Stimulated activated CD8-positive, alpha-beta memory T cell treated with anti-CD3 and anti-CD28 coated beads, Interleukin-15, amount 100 ng/mL, for 48 hours (primary cell): ENCODE data around the gene CPLANE2.
"Not testable (repeated sequence)": the region's sequence is repeated elsewhere in the genome, so short reads cannot be mapped to it uniquely, and the experiment has no call there.

Experiments
- DNase-seq, 2 donors: peaks; one replicate each; pipeline ENCODE4 v3.0.0-alpha.2; 2020; ENCODE audit warnings: low read depth in 2 of 2

Gene CPLANE2

DNA sequence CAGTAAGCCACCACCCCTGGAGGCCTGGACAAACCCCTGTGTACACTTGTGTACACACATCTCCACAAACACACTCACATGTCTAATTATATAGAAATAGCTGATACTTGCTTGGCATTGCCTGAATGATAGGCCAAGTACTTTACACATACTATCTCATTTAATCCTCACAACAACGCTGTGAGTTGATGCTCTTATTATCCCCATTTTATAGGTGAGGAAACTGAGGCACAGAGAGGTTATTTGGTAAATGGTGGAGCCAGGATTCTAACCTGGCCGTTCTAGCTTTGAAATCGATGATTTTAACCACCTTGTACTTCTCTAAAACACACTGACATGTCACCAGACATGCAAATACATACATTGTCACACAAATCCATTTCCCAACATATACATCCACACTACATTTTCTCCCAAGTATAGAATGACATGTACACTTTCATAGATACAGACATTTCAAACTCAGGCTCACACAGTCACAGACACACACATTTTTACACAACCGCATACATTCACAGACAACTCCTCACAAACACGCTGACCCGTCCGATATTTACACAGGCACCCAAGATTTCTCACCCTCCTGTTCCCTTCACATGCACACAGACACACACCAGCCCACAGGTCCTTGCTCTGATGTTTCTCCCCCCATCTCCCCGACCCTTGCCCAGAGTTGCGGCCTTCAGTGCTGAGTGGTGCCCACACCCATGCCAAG lies 27.7 kb downstream of the CPLANE2 start:
- no peak for DNase-seq

DNA sequence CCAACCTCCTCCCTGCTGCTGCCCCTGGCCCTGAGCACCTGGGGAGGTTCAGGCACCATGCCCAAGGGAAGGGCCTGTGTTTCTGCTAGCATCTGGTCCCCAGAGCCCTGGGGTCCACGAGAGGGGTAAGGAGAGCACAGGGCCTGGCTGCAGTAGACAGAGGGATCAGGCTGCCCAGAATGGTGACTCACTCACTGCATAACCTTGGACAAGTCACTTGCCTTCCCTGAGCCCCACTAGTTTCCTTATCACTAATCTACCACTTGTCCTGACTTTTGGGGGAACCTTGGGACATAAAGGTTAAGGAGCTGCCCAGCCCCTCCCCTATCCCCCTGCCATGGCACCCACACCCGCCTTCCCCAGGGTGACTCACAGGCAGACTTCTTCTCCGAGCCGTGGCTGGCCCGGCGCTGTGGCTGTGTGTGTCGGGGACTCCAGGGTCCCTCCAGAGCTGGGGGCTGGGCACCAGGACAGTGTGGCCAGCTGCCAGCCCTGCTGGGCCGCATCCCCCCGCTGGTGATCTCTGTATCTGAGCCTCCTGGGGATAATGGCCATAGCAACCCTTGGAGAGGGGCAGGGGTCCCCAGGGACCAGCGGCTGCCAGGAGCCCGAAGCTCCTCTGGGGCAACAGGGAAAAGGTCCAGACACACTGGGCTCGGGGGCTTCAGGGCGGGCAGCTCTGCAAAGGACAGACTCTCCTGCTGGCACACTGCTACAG lies 28.6 kb downstream of the CPLANE2 start:
- DNase-seq, result no peak

DNA sequence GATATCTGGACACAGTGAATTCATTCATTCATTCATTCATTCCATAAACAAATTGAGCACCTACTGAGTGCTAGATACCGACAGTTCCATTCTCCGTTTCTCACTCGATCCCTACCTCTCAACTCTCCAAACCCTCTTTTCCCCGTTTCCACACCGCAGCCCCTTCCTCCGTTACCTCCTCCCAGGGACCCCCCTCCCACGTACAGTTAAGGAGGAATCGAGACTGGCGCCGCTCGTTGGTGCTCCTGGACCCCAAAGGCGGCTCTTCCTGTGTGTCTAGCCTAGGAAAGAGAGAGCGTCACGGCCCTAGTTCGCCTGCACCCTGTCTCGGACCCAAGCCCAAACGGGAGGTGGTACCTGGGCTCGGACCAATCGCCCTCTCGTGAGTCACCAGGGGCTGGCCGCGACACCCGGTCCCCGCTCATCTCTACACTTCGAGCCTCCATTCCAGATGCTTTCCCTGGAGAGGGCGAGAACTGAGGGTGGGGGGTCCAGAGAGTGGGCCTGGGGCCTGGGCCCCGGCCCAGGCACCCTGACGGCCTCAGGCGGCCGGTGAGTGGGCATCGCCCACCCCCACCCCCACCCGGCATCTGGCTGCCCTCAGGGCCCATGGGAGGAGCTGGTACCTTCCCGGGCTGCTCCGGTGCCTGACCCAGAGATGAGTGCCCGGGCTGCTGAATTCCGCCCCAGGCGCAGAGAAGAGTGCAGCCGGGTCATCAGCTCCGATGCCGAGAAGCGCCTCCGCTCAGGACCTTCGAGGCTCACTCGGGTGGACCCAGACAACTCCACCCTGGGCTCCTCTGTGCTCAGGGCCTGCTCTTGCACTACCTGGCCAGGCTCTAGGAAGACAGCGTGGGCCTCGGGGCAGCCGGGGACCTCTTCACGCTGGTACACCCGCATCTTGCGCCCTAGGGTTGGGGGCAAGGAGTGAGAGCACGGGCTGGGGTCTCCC lies 29.4 kb downstream of the CPLANE2 start:
- DNase-seq, result no peak

DNA sequence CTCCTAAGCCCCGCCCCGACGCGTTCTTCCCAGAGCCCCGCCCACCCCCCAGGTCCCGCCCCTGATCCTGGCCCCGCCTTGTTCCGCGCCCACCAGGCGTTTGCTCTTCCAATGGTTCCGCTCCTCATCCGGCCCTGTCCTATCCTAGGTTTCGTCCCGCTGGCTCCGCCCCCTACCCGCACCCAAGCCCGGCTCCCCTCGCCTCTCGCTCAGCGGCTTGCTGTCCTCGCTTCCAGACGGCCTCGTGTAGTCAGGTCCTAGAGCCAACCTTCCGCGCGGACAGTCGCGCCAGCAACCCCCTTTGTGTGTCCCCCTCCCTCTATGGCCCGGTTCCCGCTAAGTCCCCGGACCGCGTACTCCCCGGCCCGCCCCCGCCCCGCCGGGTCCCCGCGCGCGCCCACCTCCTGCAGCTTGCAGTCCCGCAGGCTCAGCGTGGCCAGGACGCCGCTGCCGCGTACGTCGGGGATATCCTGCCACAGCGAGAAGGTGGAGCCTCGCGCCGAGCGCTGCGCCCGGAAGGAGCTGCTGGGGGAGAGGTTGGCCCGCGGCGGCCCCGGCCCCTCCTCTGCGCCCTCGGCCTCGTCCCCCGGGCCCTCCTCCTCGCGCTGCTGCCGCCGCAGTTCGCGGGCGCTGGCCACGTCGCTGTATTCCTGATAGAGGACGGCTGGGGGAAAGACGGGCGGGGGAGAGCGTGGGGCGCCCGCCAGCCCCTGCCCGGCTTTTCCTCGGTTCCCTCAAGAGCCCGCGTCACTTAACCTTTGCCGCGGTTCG lies 30.3 kb downstream of the CPLANE2 start:
- DNase-seq, result peak; percentile 88 to 92

DNA sequence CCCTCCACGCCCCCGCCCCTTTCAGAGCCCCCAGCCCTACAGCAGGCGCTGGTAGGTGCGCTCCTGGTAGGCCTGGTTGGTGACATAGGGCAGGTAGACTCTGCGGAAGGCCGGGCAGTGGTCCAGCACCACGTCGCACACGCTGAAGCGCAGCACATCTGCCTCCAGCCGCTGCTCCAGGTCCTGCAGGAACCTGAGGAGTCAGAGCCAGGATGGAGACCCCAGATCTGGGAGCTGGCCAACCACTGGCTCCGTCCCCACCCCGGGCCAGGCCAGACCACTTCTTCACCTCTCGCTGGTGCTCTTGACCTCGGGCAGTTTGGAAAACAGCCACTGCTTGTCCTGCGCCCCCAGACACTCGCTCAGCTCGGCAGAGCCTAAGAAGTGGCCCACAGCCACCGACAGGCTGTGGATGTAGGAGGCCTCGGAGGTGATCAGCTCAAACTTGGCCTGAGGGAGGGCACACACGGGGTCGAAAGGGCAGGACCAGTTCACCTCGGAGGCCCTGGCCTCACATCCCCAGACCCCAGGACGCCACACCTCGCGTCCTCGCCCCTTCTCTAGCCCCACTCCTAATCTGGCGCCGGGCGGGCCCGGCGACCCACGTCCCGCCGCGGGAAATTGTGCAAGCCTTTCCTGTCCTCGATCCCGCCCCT lies 31.0 kb downstream of the CPLANE2 start:
- DNase-seq, result no peak

DNA sequence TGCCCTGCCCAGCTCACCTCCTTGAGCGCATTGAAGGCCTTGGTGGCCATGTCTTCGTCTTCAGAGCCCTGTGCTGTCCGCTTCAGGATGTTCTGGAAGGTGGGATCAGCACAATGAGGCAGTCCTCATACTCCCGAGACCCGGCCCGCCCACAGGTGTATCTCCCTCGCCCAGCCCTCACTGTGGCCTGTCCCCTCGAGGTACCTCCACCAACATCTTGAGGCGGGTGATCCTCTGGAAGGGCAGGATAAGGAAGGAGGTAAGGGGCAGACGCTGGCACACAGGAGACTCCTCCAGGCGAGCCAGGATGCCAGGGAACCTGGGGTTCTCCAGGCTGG lies 31.7 kb downstream of the CPLANE2 start:
- DNase-seq, result no peak

DNA sequence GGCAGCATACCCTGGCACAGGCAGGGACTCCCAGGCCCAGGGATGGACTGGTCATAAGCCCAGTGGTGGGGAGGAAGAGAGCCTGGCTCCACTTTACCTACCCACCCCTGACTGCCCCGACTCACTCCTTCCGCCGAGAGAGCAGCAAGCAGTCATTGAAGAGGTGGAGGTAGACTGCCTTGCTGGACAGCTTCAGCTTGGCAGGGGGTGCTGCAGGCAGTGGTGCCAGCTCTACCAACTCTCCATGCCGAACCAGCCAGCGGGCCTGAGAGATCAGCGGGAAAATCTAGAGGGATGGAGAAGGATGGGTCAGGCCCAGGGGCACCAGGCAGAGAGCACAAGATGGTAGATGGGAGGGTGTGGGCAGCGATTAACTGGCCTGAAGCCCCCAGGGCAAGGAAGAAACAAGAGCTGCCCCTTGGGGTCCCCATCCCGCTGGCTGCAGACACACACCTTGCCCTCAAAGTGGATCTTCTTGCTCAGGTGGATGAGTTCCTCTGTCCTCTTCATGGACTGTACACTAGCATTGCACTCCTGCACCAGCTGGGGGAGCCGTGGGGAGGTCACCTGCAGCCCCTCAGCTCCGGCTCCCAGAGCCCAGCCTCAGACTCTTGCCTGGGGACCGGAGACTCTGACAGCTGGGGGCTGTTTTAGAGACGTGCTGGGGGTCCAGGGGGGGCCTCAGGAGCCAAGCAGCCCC lies 32.2 kb downstream of the CPLANE2 start:
- DNase-seq, result peak in 1 of 2 donors; percentile 21

DNA sequence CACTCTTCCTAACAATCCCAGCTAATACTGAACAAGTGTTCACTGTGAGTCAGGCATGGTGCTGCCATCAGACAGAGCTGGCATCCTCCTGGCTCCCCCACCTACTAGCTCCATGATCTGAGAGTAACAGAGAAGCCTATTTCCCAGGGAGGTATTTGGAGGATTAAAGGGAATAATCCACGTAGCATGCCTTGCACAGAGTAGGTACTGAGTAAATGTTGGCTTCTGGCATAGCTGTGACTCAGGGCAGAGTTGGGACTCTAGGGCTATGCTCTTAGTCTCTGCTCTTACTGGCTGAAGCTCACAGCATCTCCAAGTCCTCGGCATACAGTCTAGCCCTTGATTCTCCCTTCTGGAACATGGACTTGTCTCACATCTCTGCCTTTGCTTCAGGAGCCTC lies 32.8 kb downstream of the CPLANE2 start:
- no peak for DNase-seq

DNA sequence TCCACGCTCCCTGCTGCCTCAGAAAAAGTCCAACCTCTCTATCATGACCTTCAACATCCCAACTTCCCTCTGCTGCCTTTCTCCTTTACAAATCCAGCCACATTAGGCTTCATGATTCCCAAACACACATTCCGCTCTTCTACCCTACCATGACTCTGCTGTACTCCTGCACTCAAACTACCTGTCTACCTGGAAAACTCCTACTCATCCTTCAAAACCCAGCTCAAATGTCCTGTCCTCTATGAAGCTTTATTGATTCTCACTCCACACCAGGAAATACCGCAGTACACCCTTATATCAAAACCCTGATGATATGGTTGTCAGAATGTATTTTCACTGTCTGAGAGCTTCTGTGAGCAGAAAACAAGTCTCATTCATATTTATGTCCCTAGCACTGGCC lies 33.4 kb downstream of the CPLANE2 start:
- no peak for DNase-seq

DNA sequence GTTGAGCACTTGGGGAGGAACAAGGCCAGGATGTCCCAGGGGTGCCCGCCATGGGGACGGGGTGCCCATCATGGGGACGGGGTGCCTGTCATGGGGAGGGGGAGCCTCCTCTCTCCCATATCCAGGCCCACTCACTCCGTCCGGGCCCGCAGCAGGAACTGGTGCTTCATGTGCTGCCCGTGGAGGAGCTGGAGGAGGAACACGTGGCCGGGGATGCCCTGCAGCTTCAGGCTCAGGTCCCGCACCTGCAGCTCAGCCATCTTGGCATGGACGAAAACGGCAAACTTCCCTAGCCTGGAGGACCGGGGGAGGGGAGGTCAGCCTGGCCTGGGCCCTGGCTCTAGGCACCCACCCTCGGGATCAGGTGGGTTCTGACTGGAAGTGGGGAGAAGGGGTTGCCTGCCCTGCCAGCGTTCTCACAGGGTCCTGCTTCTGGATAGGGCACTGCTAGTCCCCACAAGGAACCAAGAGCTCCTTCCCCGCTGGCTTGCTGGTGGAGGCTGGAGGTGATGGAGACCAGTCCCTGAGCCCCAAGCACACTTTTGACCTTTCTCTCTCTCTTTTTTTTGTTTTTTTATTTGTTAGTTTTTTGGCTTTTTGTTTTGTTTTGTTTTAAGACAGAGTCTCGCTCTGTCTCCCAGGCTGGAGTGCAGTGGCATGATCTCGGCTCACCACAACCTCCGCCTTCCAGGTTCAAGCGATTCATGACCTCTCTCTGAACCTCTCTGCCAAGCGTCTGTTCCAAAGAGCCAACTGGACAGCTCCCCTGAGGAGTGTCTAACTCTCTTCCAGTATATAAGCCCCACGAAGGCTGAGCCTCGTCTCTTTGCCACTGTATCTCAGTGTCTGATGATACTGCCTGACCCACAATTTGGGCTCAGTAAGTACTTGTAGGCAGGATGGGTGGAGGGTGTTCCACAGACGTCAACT lies 34.4 kb downstream of the CPLANE2 start:
- DNase-seq, result no peak

DNA sequence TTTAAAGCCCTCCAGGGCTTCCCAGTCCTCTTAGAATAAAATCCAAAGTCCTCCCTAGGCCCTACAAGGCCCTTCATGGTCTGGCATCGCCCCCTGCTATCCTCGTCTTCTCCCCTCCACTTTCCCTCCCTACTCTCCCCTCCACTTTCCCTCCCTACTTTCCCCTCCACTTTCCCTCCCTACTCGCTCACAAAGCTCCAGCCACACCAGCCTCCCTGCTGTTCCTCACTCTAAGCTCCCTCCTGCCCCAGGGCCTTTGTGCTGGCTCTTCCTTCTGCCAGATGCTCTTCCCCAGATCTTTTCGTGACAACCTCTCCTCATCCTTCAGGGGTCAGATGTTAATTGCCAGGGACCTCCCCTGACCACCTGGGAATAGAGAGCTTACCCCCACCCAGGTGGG lies 37.3 kb downstream of the CPLANE2 start:
- no peak for DNase-seq

DNA sequence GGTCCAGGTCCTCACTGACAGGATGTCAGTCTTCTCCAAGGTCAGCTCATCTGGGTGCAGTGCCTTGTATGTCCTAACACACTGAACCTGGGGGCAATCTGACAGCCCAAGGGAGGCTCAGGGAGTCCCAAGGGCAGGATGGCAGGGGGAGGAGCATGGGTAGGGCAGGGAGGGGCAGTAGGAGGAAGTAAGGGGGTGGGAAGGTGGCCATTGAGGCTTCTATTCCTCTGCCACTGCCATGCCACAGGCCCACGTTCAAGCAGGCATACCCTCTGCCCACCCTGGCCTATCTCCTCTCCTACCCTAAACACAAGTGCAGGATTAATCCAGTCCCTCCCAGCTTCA lies 37.9 kb downstream of the CPLANE2 start:
- DNase-seq, result no peak

DNA sequence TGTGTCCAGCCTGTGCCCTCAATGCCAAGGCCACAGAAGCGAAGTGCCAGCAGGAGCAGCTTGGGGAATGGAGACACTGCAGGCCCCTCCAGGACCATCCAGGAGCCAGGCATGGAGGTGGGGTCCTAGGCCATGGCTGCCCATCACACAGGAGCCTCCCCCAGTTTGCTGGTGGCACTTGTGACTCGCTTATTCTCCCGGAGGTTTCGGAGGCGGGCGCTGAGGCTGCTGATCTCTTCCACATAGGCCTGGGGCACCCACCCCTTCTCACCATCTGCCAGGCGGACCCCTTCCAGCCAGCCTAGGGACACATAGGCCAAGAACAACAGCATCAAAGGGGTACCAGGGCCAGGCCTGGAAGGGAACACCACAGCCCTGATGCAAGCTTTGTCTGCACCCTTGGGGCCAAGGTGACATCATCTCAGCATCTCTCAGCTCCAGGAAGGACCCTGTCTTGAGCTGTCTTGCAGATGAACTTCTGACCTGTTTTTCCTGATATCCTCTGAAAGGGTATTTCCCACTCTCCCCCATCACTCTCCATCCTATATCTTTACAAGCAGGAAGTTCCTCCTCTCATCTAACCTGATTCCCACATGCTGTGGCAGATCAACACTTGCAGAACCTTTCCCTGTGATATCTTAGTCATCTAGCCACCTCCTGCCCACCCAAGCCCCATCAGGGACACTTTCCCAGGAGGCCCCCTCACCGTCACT lies 38.4 kb downstream of the CPLANE2 start:
- DNase-seq, result no peak

DNA sequence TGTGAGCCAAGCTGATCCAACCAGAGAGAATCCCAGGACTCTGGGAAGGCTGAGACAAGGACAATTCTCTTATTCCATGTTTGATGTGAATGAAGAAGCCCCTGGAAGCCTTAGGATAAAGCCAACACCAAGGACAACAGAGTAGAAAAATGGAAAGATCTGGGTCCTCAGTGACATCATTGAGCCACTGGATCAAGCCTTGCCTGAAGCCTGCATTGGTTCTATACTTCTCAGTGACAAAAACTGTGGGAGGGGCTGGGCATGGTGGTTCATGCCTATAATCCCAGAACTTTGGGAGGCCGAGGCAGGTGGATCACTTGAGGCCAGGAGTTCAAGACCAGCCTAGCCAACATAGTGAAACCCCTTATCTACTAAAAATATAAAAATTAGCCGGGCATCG lies 40.1 kb downstream of the CPLANE2 start:
- no peak for DNase-seq

DNA sequence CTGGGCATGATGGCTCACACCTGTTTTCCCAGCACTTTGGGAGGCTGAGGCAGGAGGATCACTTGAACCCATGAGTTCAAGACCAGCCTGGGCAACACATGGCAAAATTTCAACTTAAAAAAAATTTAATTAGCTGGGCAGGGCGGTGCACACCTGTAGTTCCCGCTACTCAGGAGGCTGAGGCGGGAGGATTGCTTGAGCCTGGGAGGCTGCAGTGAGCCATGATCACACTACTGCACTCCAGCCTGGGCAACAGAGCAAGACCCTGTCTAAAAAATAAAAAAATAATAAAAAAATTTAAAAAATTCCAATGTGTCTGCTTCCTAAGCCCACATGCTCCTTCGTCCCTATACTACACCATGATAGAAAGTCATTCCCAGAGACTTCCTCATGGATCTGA lies 40.8 kb downstream of the CPLANE2 start:
- DNase-seq, result not testable (repeated sequence)

DNA sequence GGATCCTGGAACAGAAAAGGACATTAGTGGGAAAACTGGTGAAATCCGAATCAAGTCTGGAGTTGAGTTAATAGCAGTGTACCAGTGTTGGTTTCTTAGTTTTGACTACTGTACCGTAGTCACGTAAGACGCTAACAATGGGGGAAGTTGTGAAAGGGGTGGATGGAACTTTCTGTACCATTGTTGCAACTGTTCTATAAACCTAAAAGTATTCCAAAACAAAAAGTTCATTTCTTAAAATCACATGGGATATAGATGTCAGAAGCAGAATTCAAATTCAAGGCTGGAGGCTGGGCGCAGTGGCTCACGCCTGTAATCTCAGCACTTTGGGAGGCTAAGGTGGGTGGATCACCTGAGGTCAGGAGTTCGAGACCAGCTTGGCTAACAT lies 41.5 kb downstream of the CPLANE2 start:
- DNase-seq, result no peak

DNA sequence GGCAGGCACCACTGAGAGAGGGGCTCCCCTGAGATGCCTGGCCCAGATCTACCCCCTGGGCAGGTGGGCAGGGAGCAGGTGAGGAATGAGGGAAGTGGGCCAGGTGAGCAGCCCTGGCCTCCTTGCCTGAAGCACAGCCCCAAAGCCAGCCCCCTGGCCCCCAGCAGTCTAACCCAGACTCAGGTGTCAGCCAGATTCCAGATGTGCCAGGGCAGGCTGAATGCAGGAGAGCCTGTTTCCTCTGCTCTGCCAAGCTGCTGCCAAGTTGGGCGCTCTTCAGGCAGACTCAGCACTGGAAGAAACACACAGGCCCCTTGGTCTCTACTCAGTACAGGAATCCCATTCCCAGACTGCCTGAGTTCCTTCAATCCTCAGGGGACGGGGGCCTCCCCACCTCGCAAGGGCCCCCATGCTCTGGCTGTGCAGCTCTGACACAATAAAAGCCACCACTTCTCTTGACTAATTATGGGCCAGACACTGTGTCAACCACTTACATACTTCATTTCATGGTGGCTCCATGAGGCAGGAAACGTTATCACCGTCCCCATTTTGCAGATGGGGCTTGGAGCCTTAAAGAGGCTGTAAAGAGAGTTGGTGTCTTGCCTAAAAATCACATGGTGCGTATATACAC lies 45.0 kb downstream of the CPLANE2 start:
- DNase-seq, result no peak

DNA sequence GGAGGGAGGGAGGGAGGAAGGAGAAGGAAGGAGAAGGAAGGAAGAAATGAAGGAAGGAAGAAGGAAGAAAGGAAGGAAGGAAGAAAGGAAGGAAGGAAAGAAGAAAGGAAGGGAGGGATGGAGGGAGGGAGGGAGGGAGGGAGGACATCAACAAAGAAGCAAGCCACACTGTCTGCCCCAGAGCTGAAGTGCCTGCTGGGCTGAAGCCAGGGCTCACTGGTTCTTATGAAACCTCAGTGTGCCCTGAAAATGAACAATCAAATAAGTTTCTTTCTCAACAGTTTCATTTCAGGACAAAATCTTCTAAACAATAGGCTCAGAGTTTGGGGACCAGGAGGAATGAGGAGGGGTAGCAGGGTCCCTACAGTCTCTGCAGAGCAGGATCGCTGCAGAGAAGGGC lies 45.7 kb downstream of the CPLANE2 start:
- no peak for DNase-seq
